Neural progenitor cell (in vitro differentiated cells): ENCODE measurements around the gene FKBP5. TPM values are rescaled to one million over a fixed set of nuclear protein-coding genes. Genes with fewer than 3 reads are reported as not detected.

Source experiments
- DNase-seq: peaks from one replicate; pipeline ENCODE4 v3.0.0-alpha.2; 2016; ENCODE audit warnings: low spot score
- H2AFZ ChIP-seq: fragments of 200-600 bp; sonication (generic); replicated peaks from 2 replicates; pipeline ENCODE4 v1.6.1; 2016; ENCODE audit warnings: antibody characterized with exemption
- H3F3A ChIP-seq: fragments of 200-600 bp; sonication (generic); 2 replicates; pipeline ENCODE4 v1.6.1; 2016; ENCODE audit warnings: antibody characterized with exemption, low read depth
- H3K27ac ChIP-seq: fragments of 200-600 bp; sonication (generic); 2 replicates; pipeline ENCODE4 v1.5.1; 2016; ENCODE audit warnings: mild to moderate bottlenecking
- H3K27me3 ChIP-seq: fragments of 200-600 bp; sonication (generic); 2 replicates; pipeline ENCODE4 v1.6.1; 2016; ENCODE audit warnings: mild to moderate bottlenecking, moderate library complexity
- H3K36me3 ChIP-seq: fragments of 200-600 bp; sonication (generic); 2 replicates; pipeline ENCODE4 v1.5.1; 2016
- H3K4me1 ChIP-seq: fragments of 200-600 bp; sonication (generic); 2 replicates; pipeline ENCODE4 v1.6.1; 2016; ENCODE audit warnings: mixed run types
- H3K4me2 ChIP-seq: fragments of 200-600 bp; sonication (generic); 2 replicates; pipeline ENCODE4 v1.6.1; 2016
- H3K4me3 ChIP-seq: fragments of 200-600 bp; sonication (generic); 2 replicates; pipeline ENCODE4 v1.5.1; 2016
- H3K79me2 ChIP-seq: fragments of 200-600 bp; sonication (generic); 2 replicates; pipeline ENCODE4 v1.6.1; 2016; ENCODE audit warnings: low read depth
- H3K9ac ChIP-seq: fragments of 200-600 bp; sonication (generic); 2 replicates; pipeline ENCODE4 v1.6.1; 2016
- H3K9me3 ChIP-seq: fragments of 200-600 bp; sonication (generic); 2 replicates; pipeline ENCODE4 v1.5.1; 2016; ENCODE audit warnings: low read depth
- H4K20me1 ChIP-seq: fragments of 200-600 bp; sonication (generic); 2 replicates; pipeline ENCODE4 v1.6.1; 2016; ENCODE audit warnings: low read depth
- H3K27ac Mint-ChIP-seq: 3 replicates; pipeline ENCODE4 v1.8.0; 2021; ENCODE audit warnings: mixed read lengths
- H3K27me3 Mint-ChIP-seq: 2 replicates; pipeline ENCODE4 v1.8.0; 2022; ENCODE audit warnings: low read depth, mild to moderate bottlenecking, inconsistent platforms, moderate library complexity, mixed read lengths; ENCODE audit not compliant: insufficient read depth
- H3K36me3 Mint-ChIP-seq: 3 replicates; pipeline ENCODE4 v1.8.0; 2021; ENCODE audit warnings: mixed read lengths
- H3K4me1 Mint-ChIP-seq: 3 replicates; pipeline ENCODE4 v1.8.0; 2021; ENCODE audit warnings: mixed read lengths
- H3K4me3 Mint-ChIP-seq: 3 replicates; pipeline ENCODE4 v1.8.0; 2021; ENCODE audit warnings: mild to moderate bottlenecking, moderate library complexity, mixed read lengths
- H3K9me3 Mint-ChIP-seq: 3 replicates; pipeline ENCODE4 v1.8.0; 2020; ENCODE audit warnings: mixed read lengths
- EZH2 ChIP-seq: fragments of 200-600 bp; sonication (generic); IDR thresholded peaks from 2 replicates; pipeline ENCODE4 v1.6.1; 2017; ENCODE audit warnings: antibody characterized with exemption, mild to moderate bottlenecking, moderate library complexity
- EZH2phosphoT487 ChIP-seq: fragments of 200-600 bp; sonication (generic); IDR thresholded peaks from 2 replicates; pipeline ENCODE4 v1.6.1; 2017; ENCODE audit warnings: antibody characterized with exemption
- total RNA-seq: library from RNA; depleted of rRNA; stranded (reverse); fragments of >200 nt; gene quantifications from 2 replicates; pipeline ENCODE4 v1.2.3, GENCODE V29; 2015; ENCODE audit warnings: low replicate concordance
- TF ChIP-seq, protein P1 (sequence below): fragments of 200-600 bp; sonication (generic); IDR thresholded peaks from 2 replicates; pipeline ENCODE4 v1.5.1; 2017; ENCODE audit warnings: antibody characterized with exemption, mild to moderate bottlenecking

The FKBP5 gene
- total RNA-seq, 1 donor from 2014 or later: 20.9 TPM

DNA sequence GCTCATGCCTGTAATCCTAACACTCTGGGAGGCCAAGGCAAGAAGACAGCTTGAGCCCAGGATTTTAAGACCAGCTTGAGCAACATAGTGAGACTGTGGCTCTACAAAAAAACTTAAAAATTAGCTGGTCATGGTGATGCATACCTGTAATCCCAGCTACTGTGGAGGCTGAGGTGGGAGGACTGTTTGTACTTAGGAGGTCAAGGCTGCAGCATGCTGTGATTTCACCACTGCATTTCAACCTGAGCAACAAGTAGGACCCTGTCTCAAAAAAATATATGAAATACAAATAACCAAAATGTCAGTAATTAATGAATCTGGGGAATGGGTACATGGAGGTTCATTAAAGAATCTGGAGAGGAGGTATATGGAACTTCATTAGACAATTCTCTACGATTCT lies 9.9 kb downstream of the FKBP5 start:
- Histone ChIP-seq H3K4me2 (no peak overlapping the region), H4K20me1 (peaks cover 7% of the 10 kb centered on the region), H3K27me3 (no peaks in the 10 kb centered on the region), H2AFZ (no peak overlapping the region), H3K4me1 (peaks cover 3% of the 10 kb centered on the region), H3K9ac (no peak overlapping the region), H3K9me3 (no peaks in the 10 kb centered on the region), H3K27ac (no peak overlapping the region), H3K36me3 (no peaks in the 10 kb centered on the region), H3F3A (no peaks in the 10 kb centered on the region), H3K79me2 (peaks cover 88% of the 10 kb centered on the region), H3K4me3 (no peak overlapping the region)
- Mint-ChIP-seq H3K36me3 (peaks cover 8% of the 10 kb centered on the region), H3K4me3 (no peak overlapping the region), H3K9me3 (no peaks in the 10 kb centered on the region), H3K4me1 (peaks cover 23% of the 10 kb centered on the region), H3K27ac (no peak overlapping the region), H3K27me3 (no peaks in the 10 kb centered on the region)
- no peak for TF ChIP-seq EZH2phosphoT487
- TF ChIP-seq EZH2: no peak
- TF ChIP-seq, protein P1, sequence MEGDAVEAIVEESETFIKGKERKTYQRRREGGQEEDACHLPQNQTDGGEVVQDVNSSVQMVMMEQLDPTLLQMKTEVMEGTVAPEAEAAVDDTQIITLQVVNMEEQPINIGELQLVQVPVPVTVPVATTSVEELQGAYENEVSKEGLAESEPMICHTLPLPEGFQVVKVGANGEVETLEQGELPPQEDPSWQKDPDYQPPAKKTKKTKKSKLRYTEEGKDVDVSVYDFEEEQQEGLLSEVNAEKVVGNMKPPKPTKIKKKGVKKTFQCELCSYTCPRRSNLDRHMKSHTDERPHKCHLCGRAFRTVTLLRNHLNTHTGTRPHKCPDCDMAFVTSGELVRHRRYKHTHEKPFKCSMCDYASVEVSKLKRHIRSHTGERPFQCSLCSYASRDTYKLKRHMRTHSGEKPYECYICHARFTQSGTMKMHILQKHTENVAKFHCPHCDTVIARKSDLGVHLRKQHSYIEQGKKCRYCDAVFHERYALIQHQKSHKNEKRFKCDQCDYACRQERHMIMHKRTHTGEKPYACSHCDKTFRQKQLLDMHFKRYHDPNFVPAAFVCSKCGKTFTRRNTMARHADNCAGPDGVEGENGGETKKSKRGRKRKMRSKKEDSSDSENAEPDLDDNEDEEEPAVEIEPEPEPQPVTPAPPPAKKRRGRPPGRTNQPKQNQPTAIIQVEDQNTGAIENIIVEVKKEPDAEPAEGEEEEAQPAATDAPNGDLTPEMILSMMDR: no peak
- DNase-seq: no peak

- H3K4me3 Mint-ChIP-seq: no peak overlapping the region
- Histone ChIP-seq H3F3A (no peaks in the 10 kb centered on the region), H2AFZ (no peak overlapping the region), H3K27me3 (no peaks in the 10 kb centered on the region), H3K4me2 (no peak overlapping the region), H3K79me2 (peaks cover 93% of the 10 kb centered on the region), H4K20me1 (peaks cover 7% of the 10 kb centered on the region), H3K4me3 (no peak overlapping the region), H3K27ac (no peak overlapping the region), H3K9ac (no peak overlapping the region), H3K36me3 (no peaks in the 10 kb centered on the region), H3K9me3 (no peaks in the 10 kb centered on the region), H3K4me1 (peaks cover 3% of the 10 kb centered on the region)
- no peak overlapping the region for H3K27ac Mint-ChIP-seq
- no peaks in the 10 kb centered on the region for H3K27me3 Mint-ChIP-seq
- H3K36me3 Mint-ChIP-seq: peaks cover 8% of the 10 kb centered on the region
- DNase-seq: no peak
- no peaks in the 10 kb centered on the region for H3K9me3 Mint-ChIP-seq
- peaks cover 23% of the 10 kb centered on the region for H3K4me1 Mint-ChIP-seq
- no peak for TF ChIP-seq EZH2
Measured at GRCh38 chr6:35678021-35678654, 10.6 kb downstream of the FKBP5 start.

- Mint-ChIP-seq H3K4me3 (no peak overlapping the region), H3K27me3 (no peaks in the 10 kb centered on the region), H3K27ac (no peak overlapping the region), H3K9me3 (no peaks in the 10 kb centered on the region), H3K4me1 (peaks cover 21% of the 10 kb centered on the region), H3K36me3 (peaks cover 8% of the 10 kb centered on the region)
- DNase-seq: no peak
- no peak overlapping the region for H2AFZ ChIP-seq
- H3K4me3 ChIP-seq: no peak overlapping the region
- peaks cover 7% of the 10 kb centered on the region for H4K20me1 ChIP-seq
- H3K79me2 ChIP-seq: peaks cover 97% of the 10 kb centered on the region
- TF ChIP-seq, protein P1: no peak
- no peak for TF ChIP-seq EZH2phosphoT487
- TF ChIP-seq EZH2: no peak
- no peaks in the 10 kb centered on the region for H3K36me3 ChIP-seq
- H3K9ac ChIP-seq: no peak overlapping the region
- H3F3A ChIP-seq: no peaks in the 10 kb centered on the region
- no peaks in the 10 kb centered on the region for H3K9me3 ChIP-seq
- no peak overlapping the region for H3K27ac ChIP-seq
- no peaks in the 10 kb centered on the region for H3K27me3 ChIP-seq
- H3K4me1 ChIP-seq: peaks cover 3% of the 10 kb centered on the region
- H3K4me2 ChIP-seq: no peak overlapping the region
Measured at GRCh38 chr6:35677456-35677855, 11.3 kb downstream of the FKBP5 start.

DNA sequence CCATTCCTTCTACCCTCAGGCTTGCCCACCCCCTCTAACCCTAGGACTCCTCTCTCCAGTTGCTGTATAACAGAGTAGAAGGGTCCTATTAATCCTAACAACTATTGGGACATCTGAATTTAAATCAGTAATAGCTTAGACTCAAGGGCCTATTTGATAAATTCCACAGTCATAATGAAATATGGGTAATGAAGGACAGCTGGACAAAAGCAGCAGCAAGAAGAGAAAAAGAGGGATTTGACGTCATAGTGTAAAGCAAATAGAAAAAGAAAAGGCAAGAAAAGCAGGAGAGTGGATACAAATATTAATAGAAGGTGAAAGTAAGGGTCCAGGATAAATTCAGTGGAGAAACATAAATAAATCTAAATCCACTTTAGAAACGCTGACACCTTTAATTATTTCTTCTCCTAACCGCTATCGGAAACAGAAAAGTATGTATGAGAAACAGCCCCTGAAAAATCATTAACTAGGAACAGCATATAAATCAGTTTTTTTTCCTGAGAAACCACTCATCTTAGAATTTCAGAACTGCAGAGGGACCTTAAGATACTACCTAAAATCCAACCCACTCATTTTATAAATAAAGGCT lies 12.8 kb downstream of the FKBP5 start:
- peaks cover 3% of the 10 kb centered on the region for H3K4me1 ChIP-seq
- H4K20me1 ChIP-seq: peaks cover 7% of the 10 kb centered on the region
- no peak overlapping the region for H3K4me2 ChIP-seq
- peaks cover 11% of the 10 kb centered on the region for H3K36me3 Mint-ChIP-seq
- no peaks in the 10 kb centered on the region for H3K27me3 Mint-ChIP-seq
- H3F3A ChIP-seq: no peaks in the 10 kb centered on the region
- no peaks in the 10 kb centered on the region for H3K36me3 ChIP-seq
- H3K4me3 Mint-ChIP-seq: no peak overlapping the region
- DNase-seq: no peak
- H3K79me2 ChIP-seq: peaks cover 97% of the 10 kb centered on the region
- H3K4me3 ChIP-seq: no peak overlapping the region
- H3K9me3 ChIP-seq: no peaks in the 10 kb centered on the region
- H3K27ac ChIP-seq: no peak overlapping the region
- H3K4me1 Mint-ChIP-seq: peaks cover 16% of the 10 kb centered on the region
- H2AFZ ChIP-seq: no peak overlapping the region
- H3K27ac Mint-ChIP-seq: no peak overlapping the region
- TF ChIP-seq, protein P1: no peak
- TF ChIP-seq EZH2 (no peak), EZH2phosphoT487 (no peak)
- no peak overlapping the region for H3K9ac ChIP-seq
- H3K27me3 ChIP-seq: no peaks in the 10 kb centered on the region
- H3K9me3 Mint-ChIP-seq: no peaks in the 10 kb centered on the region
